IPS-15b (cell line): Measurements from ENCODE around the gene HHIPL1.
"Not testable (repeated sequence)": the region's sequence is repeated elsewhere in the genome, so short reads cannot be mapped to it uniquely, and the experiment has no call there.

Source experiments
- H3K27me3 ChIP-seq: one replicate; pipeline ENCODE4 v1.6.1; 2013; ENCODE audit warnings: low read length; ENCODE audit not compliant: control insufficient read depth, insufficient read depth
- H3K36me3 ChIP-seq: one replicate; pipeline ENCODE4 v1.6.1; 2013; ENCODE audit warnings: low read length; ENCODE audit not compliant: control insufficient read depth, insufficient read depth
- H3K4me1 ChIP-seq: one replicate; pipeline ENCODE4 v1.6.1; 2013; ENCODE audit warnings: mild to moderate bottlenecking, low read length; ENCODE audit not compliant: control insufficient read depth, insufficient read depth
- H3K4me3 ChIP-seq: one replicate; pipeline ENCODE4 v1.5.1; 2013; ENCODE audit warnings: low read depth, low read length
- H3K9ac ChIP-seq: one replicate; pipeline ENCODE4 v1.6.1; 2013; ENCODE audit warnings: low read depth, mild to moderate bottlenecking, low read length
- H3K9me3 ChIP-seq: one replicate; pipeline ENCODE4 v1.6.1; 2013; ENCODE audit warnings: mild to moderate bottlenecking, low read length; ENCODE audit not compliant: control insufficient read depth, insufficient read depth

HHIPL1 gene

DNA sequence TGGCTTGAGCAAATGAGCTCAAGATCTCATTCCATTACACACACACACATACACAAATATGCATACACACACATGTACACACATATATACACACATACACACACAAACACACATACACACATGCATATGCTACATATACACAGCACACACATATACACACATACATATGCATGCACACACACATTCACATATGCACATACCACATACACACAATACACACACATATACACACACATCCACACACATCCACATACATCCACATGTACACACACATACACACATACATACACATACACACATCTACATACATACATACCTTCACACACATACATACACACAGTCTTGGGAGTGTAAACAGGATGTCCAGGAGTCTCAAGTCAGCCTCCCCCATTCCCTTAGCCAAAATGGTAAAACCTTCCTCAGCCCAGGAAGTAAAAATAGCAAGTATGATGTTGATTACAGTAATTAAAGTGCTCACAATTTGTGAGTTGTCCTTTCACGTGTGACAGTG is 12.8 kb downstream of the HHIPL1 start:
- Histone ChIP-seq H3K36me3 (no peaks in the 10 kb centered on the region), H3K27me3 (peaks cover 5% of the 10 kb centered on the region), H3K9me3 (no peaks in the 10 kb centered on the region), H3K4me3 (no peak overlapping the region), H3K4me1 (peaks cover 8% of the 10 kb centered on the region), H3K9ac (no peak overlapping the region)

GRCh38 chr14:99658218-99658845 is 13.4 kb downstream of the HHIPL1 start:
- peaks cover 5% of the 10 kb centered on the region for H3K27me3 ChIP-seq
- no peaks in the 10 kb centered on the region for H3K9me3 ChIP-seq
- H3K4me3 ChIP-seq: no peak overlapping the region
- H3K36me3 ChIP-seq: no peaks in the 10 kb centered on the region
- H3K4me1 ChIP-seq: peaks cover 10% of the 10 kb centered on the region
- no peak overlapping the region for H3K9ac ChIP-seq

GRCh38 chr14:99659333-99659741 is 14.4 kb downstream of the HHIPL1 start:
- H3K4me1 ChIP-seq: peaks cover 16% of the 10 kb centered on the region
- H3K9ac ChIP-seq: no peak overlapping the region
- H3K4me3 ChIP-seq: peak overlapping the region; percentile 31

DNA sequence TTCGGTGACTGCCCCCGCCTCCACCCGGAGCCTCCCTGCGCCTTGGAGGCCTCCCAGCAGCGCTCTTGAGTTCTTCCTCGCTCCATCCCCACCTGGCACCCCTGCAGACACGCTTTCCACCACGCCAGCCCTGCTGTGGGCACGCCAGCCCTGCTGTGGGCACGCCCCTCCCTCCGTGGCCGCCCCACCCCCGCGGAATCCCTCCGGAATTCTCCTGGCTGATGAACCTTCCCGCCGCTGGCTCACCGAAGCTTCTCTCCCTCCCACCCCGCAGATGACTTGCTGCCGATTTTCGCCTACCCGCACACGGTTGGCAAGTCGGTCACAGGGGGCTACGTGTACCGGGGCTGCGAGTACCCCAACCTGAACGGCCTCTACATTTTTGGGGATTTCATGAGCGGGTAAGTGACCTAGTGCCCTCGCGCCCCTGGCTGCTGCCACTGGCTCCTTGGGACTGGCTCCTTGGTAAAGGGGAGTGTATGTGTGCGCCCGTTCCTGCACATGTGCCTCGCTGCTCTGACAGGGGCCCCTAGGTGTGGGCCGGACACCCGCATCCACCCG is 15.2 kb downstream of the HHIPL1 start:
- peak overlapping the region; percentile 45 for H3K4me3 ChIP-seq
- H3K27me3 ChIP-seq: peaks cover 5% of the 10 kb centered on the region
- H3K36me3 ChIP-seq: no peaks in the 10 kb centered on the region
- peaks cover 20% of the 10 kb centered on the region for H3K4me1 ChIP-seq
- H3K9ac ChIP-seq: no peak overlapping the region
- no peaks in the 10 kb centered on the region for H3K9me3 ChIP-seq

More at GRCh38 chr14:99659333-99659741, 14.4 kb downstream of the HHIPL1 start:
- Histone ChIP-seq H3K27me3 (peaks cover 5% of the 10 kb centered on the region), H3K36me3 (no peaks in the 10 kb centered on the region), H3K9me3 (no peaks in the 10 kb centered on the region)

DNA sequence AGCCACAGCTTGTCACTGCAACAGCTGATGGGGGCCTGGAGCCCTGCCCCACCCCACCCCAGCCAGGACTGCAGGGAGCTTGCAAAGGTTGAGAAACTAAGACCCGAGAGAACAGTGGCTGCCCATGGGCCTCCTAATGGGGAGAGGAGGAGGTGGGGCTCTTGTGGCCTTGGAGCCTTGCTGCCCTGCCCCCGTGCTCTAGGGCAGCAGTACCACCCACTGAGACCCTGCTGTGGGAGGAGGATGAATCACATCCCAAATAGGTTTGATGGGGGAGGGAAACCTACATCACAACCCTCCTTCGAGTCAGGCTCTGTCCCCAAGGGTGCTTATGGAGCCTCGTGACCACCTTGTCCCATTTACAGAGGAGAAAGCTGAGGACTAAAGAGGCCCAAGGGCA is 15.9 kb downstream of the HHIPL1 start:
- peak overlapping the region; percentile 45 for H3K4me3 ChIP-seq

DNA sequence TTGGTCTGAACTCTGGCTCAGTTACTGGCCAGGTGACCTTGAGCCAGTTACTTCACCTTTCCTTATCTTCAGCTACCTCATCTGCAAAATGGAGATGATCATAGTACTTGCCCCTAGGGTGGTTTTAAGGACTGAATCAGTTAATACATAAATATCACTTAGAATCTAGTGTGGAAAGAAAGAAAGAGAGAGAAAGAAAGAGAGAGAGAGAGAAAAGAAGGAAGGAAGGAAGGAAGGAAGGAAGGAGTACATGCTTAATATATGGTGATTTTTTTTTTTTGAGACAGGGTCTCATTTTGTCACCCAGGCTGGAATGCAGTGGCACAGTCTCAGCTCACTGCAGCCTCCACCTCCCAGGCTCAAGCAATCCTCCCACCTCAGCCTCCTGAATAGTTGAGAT is 16.3 kb downstream of the HHIPL1 start:
- H3K9me3 ChIP-seq, H3K27me3 ChIP-seq, H3K4me3 ChIP-seq, H3K36me3 ChIP-seq, H3K9ac ChIP-seq: not testable (repeated sequence)
- peaks cover 20% of the 10 kb centered on the region for H3K4me1 ChIP-seq

More for the DNA sequence above, 15.9 kb downstream of the HHIPL1 start:
- Histone ChIP-seq H3K4me1 (peaks cover 20% of the 10 kb centered on the region), H3K9ac (no peak overlapping the region), H3K36me3 (no peaks in the 10 kb centered on the region), H3K9me3 (no peaks in the 10 kb centered on the region), H3K27me3 (peaks cover 5% of the 10 kb centered on the region)

- no peaks in the 10 kb centered on the region for H3K36me3 ChIP-seq
- H3K4me3 ChIP-seq: no peak overlapping the region
- H3K9me3 ChIP-seq: no peaks in the 10 kb centered on the region
- peaks cover 20% of the 10 kb centered on the region for H3K4me1 ChIP-seq
- peaks cover 4% of the 10 kb centered on the region for H3K27me3 ChIP-seq
- H3K9ac ChIP-seq: no peak overlapping the region
Measured at GRCh38 chr14:99662846-99663245, 17.9 kb downstream of the HHIPL1 start.

GRCh38 chr14:99663386-99664057 is 18.6 kb downstream of the HHIPL1 start:
- H3K4me3 ChIP-seq: no peak overlapping the region
- no peaks in the 10 kb centered on the region for H3K36me3 ChIP-seq
- H3K9ac ChIP-seq: no peak overlapping the region
- peaks cover under 1% of the 10 kb centered on the region for H3K27me3 ChIP-seq
- no peaks in the 10 kb centered on the region for H3K9me3 ChIP-seq
- peaks cover 20% of the 10 kb centered on the region for H3K4me1 ChIP-seq

- Histone ChIP-seq H3K9me3 (no peaks in the 10 kb centered on the region), H3K9ac (peak overlapping the region; percentile 24), H3K27me3 (no peaks in the 10 kb centered on the region), H3K4me3 (no peak overlapping the region), H3K36me3 (no peaks in the 10 kb centered on the region), H3K4me1 (peaks cover 20% of the 10 kb centered on the region)
Measured at GRCh38 chr14:99664058-99664936, 19.4 kb downstream of the HHIPL1 start.

GRCh38 chr14:99664937-99665273 is 20.0 kb downstream of the HHIPL1 start:
- Histone ChIP-seq H3K4me1 (peaks cover 20% of the 10 kb centered on the region), H3K27me3 (no peaks in the 10 kb centered on the region), H3K36me3 (no peaks in the 10 kb centered on the region), H3K9me3 (no peaks in the 10 kb centered on the region), H3K9ac (peak overlapping the region; percentile 24), H3K4me3 (no peak overlapping the region)

- H3K4me3 ChIP-seq: no peak overlapping the region
- H3K4me1 ChIP-seq: peaks cover 24% of the 10 kb centered on the region
- H3K9ac ChIP-seq: no peak overlapping the region
- H3K9me3 ChIP-seq: no peaks in the 10 kb centered on the region
- H3K36me3 ChIP-seq: no peaks in the 10 kb centered on the region
- no peaks in the 10 kb centered on the region for H3K27me3 ChIP-seq
Measured at GRCh38 chr14:99666533-99666932, 21.6 kb downstream of the HHIPL1 start.
